Measurements from ENCODE around the gene C7. TPM values are rescaled to one million over a fixed set of nuclear protein-coding genes. Genes with fewer than 3 reads are reported as not detected.

C7 gene
- total RNA-seq (2021; ENCODE audit: unreplicated experiment) (0.74 TPM), Bru-seq, nascent RNA (not detected), BruChase-seq, experiment 1, labeled RNA remaining after a 6-hour chase (percentile 3 among the genes with signal in this experiment), BruChase-seq, experiment 2, labeled RNA remaining after a 2-hour chase (percentile 3 among the genes with signal in this experiment)
- not detected in 2 replicates for polyA plus RNA-seq (2012)
- long read RNA-seq, result 0 reads

GRCh38 chr5:40909264-40909663 lies at the start of gene C7:
C7 (plus strand) TSS chr5:40909497; CDS start chr5:40909611, 114 bp downstream.
- no TSS peak for BruUV-seq (replicated peaks)
- H3K4me3 ChIP-seq (replicated peaks in 1 of 2; ENCODE audit: low read depth in 1 of 2, low read length in 2 of 2), result no peak within 1 kb of the TSS
- H3K9ac ChIP-seq (ENCODE audit: low read length), result no peak within 1 kb of the TSS
- RAD21 ChIA-PET (ENCODE audit: low non-redundant PET in 1 of 2, low total read pairs in 2 of 2, uncharacterized antibody in 2 of 2, unreplicated experiment in 2 of 2), result no interaction called here
- DNase-seq (ENCODE audit: low read depth, low spot score) (no peak), ATAC-seq (no peak)
- H3K36me3 ChIP-seq (ENCODE audit: control insufficient read depth in 1 of 2, insufficient read depth in 2 of 2, low read length in 2 of 2), result no peaks in the 10 kb centered on the region
- no peaks in the 10 kb centered on the region for H4K20me1 ChIP-seq (ENCODE audit: insufficient read depth)
- H2AFZ ChIP-seq (ENCODE audit: low read depth, low read length, poor library complexity, severe bottlenecking), result no peak within 1 kb of the TSS
- H3K4me1 ChIP-seq (ENCODE audit: control insufficient read depth in 1 of 2, insufficient read depth in 2 of 2, low read length in 2 of 2), result no peaks in the 10 kb centered on the region
- no peak within 1 kb of the TSS for H3K4me2 ChIP-seq (ENCODE audit: low read length)
- no peaks in the 10 kb centered on the region for H3K79me2 ChIP-seq (ENCODE audit: insufficient read depth, low read length)
- no peaks in the 10 kb centered on the region for H3K9me2 ChIP-seq (ENCODE audit: insufficient read depth)
- CTCF ChIA-PET, result no interaction called here
- H3K27me3 ChIP-seq (ENCODE audit: insufficient read depth, low read length), result no peaks in the 10 kb centered on the region
- POLR2A ChIA-PET, result no interaction called here
- H3K9me3 ChIP-seq (ENCODE audit: control insufficient read depth in 1 of 2, insufficient read depth in 1 of 2, low read depth in 1 of 2, low read length in 2 of 2), result no peaks in the 10 kb centered on the region
- H3K27ac ChIP-seq (ENCODE audit: low read depth, low read length), result no peak within 1 kb of the TSS
- TF ChIP-seq CEBPB (IDR thresholded peaks at IDR 0.05; ENCODE audit: low read depth) (no peak), ATF3 (IDR thresholded peaks at IDR 0.05) (no peak), ZFX (IDR thresholded peaks at IDR 0.05) (no peak), TCF7L2 (IDR thresholded peaks at IDR 0.05; ENCODE audit: borderline replicate concordance, extremely low read depth, insufficient read depth, insufficient read length) (no peak), EZH2phosphoT487 (IDR thresholded peaks at IDR 0.05; ENCODE audit: borderline replicate concordance) (no peak)
- intact Hi-C loops (cut with micrococcal nuclease), result no loop called here

- POLR2A ChIA-PET, result no interaction called here
- Histone ChIP-seq H3K4me1 (ENCODE audit: control insufficient read depth in 1 of 2, insufficient read depth in 2 of 2, low read length in 2 of 2) (no peaks in the 10 kb centered on the region), H3K9ac (ENCODE audit: low read length) (no peak overlapping the region), H3K79me2 (ENCODE audit: insufficient read depth, low read length) (no peaks in the 10 kb centered on the region), H2AFZ (ENCODE audit: low read depth, low read length, poor library complexity, severe bottlenecking) (no peak overlapping the region), H3K4me3 (replicated peaks in 1 of 2; ENCODE audit: low read depth in 1 of 2, low read length in 2 of 2) (no peak overlapping the region), H4K20me1 (ENCODE audit: insufficient read depth) (no peaks in the 10 kb centered on the region), H3K9me3 (ENCODE audit: control insufficient read depth in 1 of 2, insufficient read depth in 1 of 2, low read depth in 1 of 2, low read length in 2 of 2) (no peaks in the 10 kb centered on the region), H3K27ac (ENCODE audit: low read depth, low read length) (no peak overlapping the region), H3K9me2 (ENCODE audit: insufficient read depth) (no peaks in the 10 kb centered on the region), H3K36me3 (ENCODE audit: control insufficient read depth in 1 of 2, insufficient read depth in 2 of 2, low read length in 2 of 2) (no peaks in the 10 kb centered on the region), H3K4me2 (ENCODE audit: low read length) (no peak overlapping the region), H3K27me3 (ENCODE audit: insufficient read depth, low read length) (no peaks in the 10 kb centered on the region)
- BruUV-seq (replicated peaks), result no TSS peak
- intact Hi-C loops (cut with micrococcal nuclease), result no loop called here
- ATAC-seq, result no peak
- DNase-seq (ENCODE audit: low read depth, low spot score), result no peak
- CTCF ChIA-PET, result no interaction called here
- RAD21 ChIA-PET (ENCODE audit: low non-redundant PET in 1 of 2, low total read pairs in 2 of 2, uncharacterized antibody in 2 of 2, unreplicated experiment in 2 of 2), result no interaction called here
- TF ChIP-seq JUND (IDR thresholded peaks at IDR 0.05), result no peak
- TF ChIP-seq YY1 (IDR thresholded peaks at IDR 0.05; ENCODE audit: extremely low read depth, insufficient replicate concordance, low read depth, low read length), result no peak
- no peak for TF ChIP-seq EGR1 (IDR thresholded peaks at IDR 0.05; ENCODE audit: low read depth)
- no peak for TF ChIP-seq ZNF274 (IDR thresholded peaks at IDR 0.05; ENCODE audit: low read depth, low read length)
- no peak for TF ChIP-seq ZBTB33 (IDR thresholded peaks at IDR 0.05; ENCODE audit: extremely low read depth, insufficient replicate concordance, low read length)
- no peak for TF ChIP-seq CEBPB (IDR thresholded peaks at IDR 0.05; ENCODE audit: low read depth)
- TF ChIP-seq ELF1 (IDR thresholded peaks at IDR 0.05; ENCODE audit: borderline replicate concordance, low read depth), result no peak
- no peak for TF ChIP-seq POLR2A (IDR thresholded peaks at IDR 0.05; ENCODE audit: borderline replicate concordance, extremely low read depth, insufficient read depth, insufficient read length)
- no peak for TF ChIP-seq MAX (IDR thresholded peaks at IDR 0.05)
- no peak for TF ChIP-seq FOSL1 (IDR thresholded peaks at IDR 0.05; ENCODE audit: low read depth)
- no peak for TF ChIP-seq ZFX (IDR thresholded peaks at IDR 0.05)
- TF ChIP-seq CTCF (IDR thresholded peaks at IDR 0.05 in 2 of 3, conservative IDR thresholded peaks at IDR 0.05 in 1 of 3; ENCODE audit: borderline replicate concordance in 1 of 3, insufficient read depth in 1 of 3, low read depth in 2 of 3, low read length in 2 of 3), result no peak
- TF ChIP-seq SIN3A (IDR thresholded peaks at IDR 0.05; ENCODE audit: low read depth), result no peak
Observed at GRCh38 chr5:40860711-40861110, 48.6 kb upstream of the C7 start.

All from HCT116 (cell line).